ENCODE measurements around the gene ESPN.

GRCh38 chr1:6426277-6426971 is 1.8 kb downstream of the ESPN start:
- no peak for TF ChIP-seq EZH2phosphoT487 (IDR thresholded peaks at IDR 0.05; ENCODE audit: borderline replicate concordance, low read depth, low read length)
- TF ChIP-seq CTCF (conservative IDR thresholded peaks at IDR 0.05; ENCODE audit: low read length) = no peak

Measured in OCI-LY7 (cell line).